ENCODE measurements around the gene ECE2.

DNA sequence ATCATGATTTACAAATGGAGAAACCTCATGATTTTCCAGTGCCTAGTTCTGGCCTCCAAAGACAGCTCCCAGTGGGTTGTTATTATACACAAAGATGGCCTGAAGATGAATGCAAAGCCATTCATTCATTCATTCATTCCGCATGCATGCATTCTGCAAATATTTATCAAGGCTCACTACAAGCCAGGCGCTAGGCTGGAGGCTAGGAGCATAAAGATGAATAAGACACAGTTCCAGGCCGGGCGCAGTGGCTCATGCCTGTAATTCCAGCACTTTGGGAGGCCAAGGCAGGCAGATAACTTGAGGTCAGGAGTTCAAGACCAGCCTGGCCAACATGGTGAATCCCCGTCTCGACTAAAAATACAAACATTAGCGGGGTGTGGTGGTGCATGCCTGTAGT is 20.8 kb downstream of the ECE2 start:
- TF ChIP-seq ZNF274 (IDR thresholded peaks at IDR 0.05; ENCODE audit: low read depth, low read length) (no peak), SUZ12 (IDR thresholded peaks at IDR 0.05; ENCODE audit: extremely low read depth, insufficient read depth, insufficient read length) (no peak)

All from NT2/D1 (cell line).